A673 (cell line): ENCODE data around the gene CTNNA1.

ENCODE experiments used
- CTCF ChIP-seq: fragments of 300-800, 200-600 bp; sonication (generic); conservative IDR thresholded peaks from 2 replicates; pipeline ENCODE4 v1.5.1; 2017; ENCODE audit warnings: low read depth, mild to moderate bottlenecking, antibody characterized with exemption, low read length, moderate library complexity, mixed read lengths
- EZH2 ChIP-seq: fragments of 200-600 bp; sonication (generic); IDR thresholded peaks from 2 replicates; pipeline ENCODE4 v1.6.1; 2017; ENCODE audit warnings: borderline replicate concordance, low read depth, mild to moderate bottlenecking, mixed read lengths, antibody characterized with exemption, low read length; ENCODE audit not compliant: poor library complexity, severe bottlenecking

- no peak for TF ChIP-seq CTCF
- TF ChIP-seq EZH2, result no peak
These were observed 8.0 kb upstream of the CTNNA1 start for GRCh38 chr5:138745268-138745667.
